ENCODE measurements around the gene LPP. TPM values are rescaled to one million over a fixed set of nuclear protein-coding genes. Genes with fewer than 3 reads are reported as not detected.

LPP gene
- total RNA-seq, 1 donor from 2014 or later = 96.7 TPM

- Mint-ChIP-seq H3K27me3 (no peaks in the 10 kb centered on the region), H3K9me3 (no peaks in the 10 kb centered on the region), H3K4me3 (no peak overlapping the region), H3K27ac (peak overlapping the region; percentile 52), H3K36me3 (peaks cover 17% of the 10 kb centered on the region), H3K4me1 (ENCODE audit: unreplicated experiment) (peaks cover 18% of the 10 kb centered on the region)
- DNase-seq (ENCODE audit: extremely low spot score, unreplicated experiment) = no peak
- no peak for TF ChIP-seq CTCF (conservative IDR thresholded peaks at IDR 0.05)
Measured at GRCh38 chr3:188513662-188514328, 359.8 kb downstream of the LPP start.

DNA sequence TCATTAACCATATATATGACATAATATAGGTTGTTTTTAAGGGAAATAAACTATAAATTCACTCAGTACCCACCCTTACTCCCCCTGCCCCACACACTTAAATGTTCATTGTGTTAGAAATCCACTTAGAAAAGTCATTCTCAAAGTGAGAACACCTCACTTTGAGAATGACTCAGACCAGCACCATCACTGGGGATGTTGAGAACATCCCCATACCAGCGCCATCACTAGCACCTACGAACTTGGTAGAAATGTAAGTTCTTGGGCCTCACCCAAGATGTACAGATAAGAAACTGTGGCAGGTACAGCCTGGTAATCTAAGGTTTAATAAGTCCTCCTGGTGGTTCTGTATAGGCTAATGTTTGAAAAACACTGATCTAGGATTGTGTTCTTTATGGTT is 362.6 kb downstream of the LPP start:
- H3K4me1 Mint-ChIP-seq (ENCODE audit: unreplicated experiment) = peaks cover 12% of the 10 kb centered on the region
- no peaks in the 10 kb centered on the region for H3K27me3 Mint-ChIP-seq
- H3K27ac Mint-ChIP-seq = no peak overlapping the region
- TF ChIP-seq CTCF (conservative IDR thresholded peaks at IDR 0.05) = no peak
- H3K9me3 Mint-ChIP-seq = no peaks in the 10 kb centered on the region
- peaks cover 14% of the 10 kb centered on the region for H3K36me3 Mint-ChIP-seq
- H3K4me3 Mint-ChIP-seq = no peak overlapping the region
- no peak for DNase-seq (ENCODE audit: extremely low spot score, unreplicated experiment)

DNA sequence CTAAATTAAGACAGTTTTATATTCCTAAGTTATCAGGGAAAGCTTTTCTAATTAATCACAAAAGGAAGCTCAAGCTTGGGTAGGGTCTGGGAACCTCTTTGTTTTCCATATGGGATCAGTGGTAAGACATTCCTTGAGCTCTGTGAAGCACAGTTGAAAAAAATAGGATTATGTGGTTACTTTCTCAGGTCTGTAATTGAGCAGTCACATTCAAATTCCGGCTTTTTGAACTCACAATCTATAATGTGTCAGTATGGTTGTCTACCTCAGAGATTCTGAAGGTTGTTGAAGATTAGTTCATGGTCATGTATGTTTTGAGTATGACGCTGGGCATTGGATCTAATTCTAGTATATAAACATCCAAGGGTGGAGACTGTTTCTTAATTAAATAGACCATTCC is 364.5 kb downstream of the LPP start:
- Mint-ChIP-seq H3K27ac (no peak overlapping the region), H3K4me1 (ENCODE audit: unreplicated experiment) (peaks cover 6% of the 10 kb centered on the region), H3K27me3 (no peaks in the 10 kb centered on the region), H3K36me3 (peaks cover 14% of the 10 kb centered on the region), H3K9me3 (no peaks in the 10 kb centered on the region), H3K4me3 (no peak overlapping the region)
- TF ChIP-seq CTCF (conservative IDR thresholded peaks at IDR 0.05) = no peak
- DNase-seq (ENCODE audit: extremely low spot score, unreplicated experiment) = no peak

- no peak for TF ChIP-seq CTCF (conservative IDR thresholded peaks at IDR 0.05)
- Mint-ChIP-seq H3K36me3 (peaks cover 19% of the 10 kb centered on the region), H3K27me3 (no peaks in the 10 kb centered on the region), H3K4me3 (no peak overlapping the region), H3K27ac (no peak overlapping the region), H3K9me3 (no peaks in the 10 kb centered on the region), H3K4me1 (ENCODE audit: unreplicated experiment) (peaks cover 3% of the 10 kb centered on the region)
- DNase-seq (ENCODE audit: extremely low spot score, unreplicated experiment) = no peak
Measured at GRCh38 chr3:188518835-188519452, 365.0 kb downstream of the LPP start.

DNA sequence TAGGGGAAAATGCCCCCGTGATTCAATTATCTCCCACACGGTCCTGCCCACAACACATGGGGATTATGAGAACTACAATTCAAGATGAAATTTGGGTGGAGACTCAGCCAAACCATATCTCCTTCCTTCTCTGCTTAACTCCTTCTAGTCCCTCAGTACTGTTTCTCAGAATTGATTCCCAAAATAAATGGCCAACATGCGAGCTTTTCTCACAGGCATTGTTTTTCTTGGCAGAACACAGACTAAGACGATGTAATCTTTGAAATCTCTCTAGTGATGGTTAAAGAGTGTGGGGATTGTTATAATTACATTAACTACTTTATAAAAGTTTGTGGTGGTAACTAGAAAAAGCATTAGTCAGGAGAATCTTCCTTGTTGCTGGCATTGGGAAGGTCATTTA is 366.5 kb downstream of the LPP start:
- DNase-seq (ENCODE audit: extremely low spot score, unreplicated experiment) = no peak
- Mint-ChIP-seq H3K36me3 (peaks cover 24% of the 10 kb centered on the region), H3K4me1 (ENCODE audit: unreplicated experiment) (no peaks in the 10 kb centered on the region), H3K27ac (no peak overlapping the region), H3K27me3 (no peaks in the 10 kb centered on the region), H3K9me3 (no peaks in the 10 kb centered on the region), H3K4me3 (no peak overlapping the region)
- TF ChIP-seq CTCF (conservative IDR thresholded peaks at IDR 0.05) = no peak

All from type B pancreatic cell (in vitro differentiated cells).